Activated CD8-positive, alpha-beta memory T cell treated with anti-CD3 and anti-CD28 coated beads, Interleukin-2, amount 50 U/mL, for 24 hours (primary cell): ENCODE results near the gene STRN4.
"Not testable (repeated sequence)": the region's sequence is repeated elsewhere in the genome, so short reads cannot be mapped to it uniquely, and the experiment has no call there.

Source experiments
- DNase-seq: peaks from one replicate; pipeline ENCODE4 v3.0.0-alpha.2; 2020; ENCODE audit errors: extremely low read depth

Gene STRN4

DNA sequence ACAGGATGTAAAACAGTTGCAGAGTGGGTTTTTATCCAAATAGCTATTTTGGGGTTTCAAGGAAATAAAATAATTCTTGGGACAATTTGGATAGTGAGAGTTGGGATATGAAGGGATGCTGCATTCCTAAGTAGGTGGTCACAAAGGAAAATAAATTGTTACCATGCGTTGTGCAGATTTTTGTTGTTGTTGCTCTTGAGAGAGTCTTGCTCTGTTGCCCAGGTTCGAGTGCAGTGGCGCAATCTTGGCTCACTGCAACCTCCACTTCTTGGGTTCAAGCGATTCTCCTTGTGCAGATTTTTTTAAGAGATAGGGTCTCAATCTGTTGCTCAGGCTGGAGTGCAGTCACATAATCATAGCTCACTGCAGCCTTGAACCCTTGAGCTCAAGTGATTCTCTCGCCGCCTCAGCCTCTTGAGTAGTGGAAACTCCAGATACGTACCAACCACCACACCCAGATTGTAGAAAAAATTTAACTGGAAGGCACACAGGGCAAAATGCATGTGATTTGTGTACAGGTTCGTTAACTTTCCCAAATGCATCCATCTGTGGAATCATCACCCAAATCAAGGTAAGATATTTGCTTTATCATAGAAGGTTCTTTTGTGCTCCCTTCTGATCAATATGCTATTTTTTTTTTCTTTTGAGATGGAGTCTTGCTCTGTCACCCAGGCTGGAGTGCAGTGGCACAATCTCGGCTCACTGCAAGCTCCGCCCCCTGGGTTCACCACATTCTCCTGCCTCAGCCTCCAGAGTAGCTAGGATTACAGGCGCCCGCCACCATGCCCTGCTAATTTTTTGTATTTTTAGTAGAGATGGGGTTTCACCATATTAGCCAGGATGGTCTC is 26.1 kb upstream of the STRN4 start:
- DNase-seq, result no peak

GRCh38 chr19:46768746-46769145 is 22.5 kb upstream of the STRN4 start:
- not testable (repeated sequence) for DNase-seq

GRCh38 chr19:46766569-46767317 is 20.5 kb upstream of the STRN4 start:
- DNase-seq, result no peak

DNA sequence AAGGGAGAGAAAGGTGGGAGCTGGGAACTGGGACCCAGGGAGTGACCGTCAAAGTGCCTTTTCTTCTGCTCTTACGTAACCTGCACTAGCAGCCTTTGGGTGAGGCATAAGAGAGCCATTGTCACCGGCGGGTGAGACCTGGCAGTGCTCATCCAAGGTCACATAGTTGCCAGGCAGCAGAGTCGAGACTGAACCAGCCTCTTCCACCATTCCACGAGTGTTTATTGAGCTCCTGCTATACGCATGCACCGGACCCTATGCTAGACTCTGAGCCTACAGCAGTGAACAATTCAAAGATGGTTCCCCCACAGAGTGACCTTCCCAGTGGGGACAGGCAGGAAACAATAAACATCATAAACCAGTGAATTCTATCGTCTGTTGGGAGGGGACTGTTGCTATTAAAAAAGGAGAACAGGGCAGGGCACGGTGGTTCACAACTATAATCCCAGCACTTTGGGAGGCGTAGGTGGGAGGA is 18.6 kb upstream of the STRN4 start:
- no peak for DNase-seq

GRCh38 chr19:46762245-46762890 is 16.1 kb upstream of the STRN4 start:
- DNase-seq, result no peak

GRCh38 chr19:46761418-46761831 is 15.2 kb upstream of the STRN4 start:
- no peak for DNase-seq

DNA sequence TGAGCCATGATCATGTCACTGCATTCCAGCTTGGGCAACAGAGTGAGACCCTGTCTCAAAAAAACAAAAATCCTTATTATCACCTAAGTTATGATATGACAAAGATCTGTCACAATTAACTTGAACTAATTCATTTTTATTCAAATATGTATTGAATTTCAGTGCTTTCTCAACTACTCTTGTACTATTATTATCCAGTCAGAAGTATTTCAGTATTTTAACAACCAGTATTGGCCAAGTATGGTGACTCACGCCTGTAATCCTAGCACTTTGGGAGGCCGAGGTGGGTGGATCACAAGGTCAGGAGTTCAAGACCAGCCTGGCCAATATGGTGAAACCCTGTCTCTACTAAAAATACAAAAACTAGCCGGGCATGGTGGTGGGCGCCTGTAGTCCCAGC is 14.6 kb upstream of the STRN4 start:
- DNase-seq, result not testable (repeated sequence)

GRCh38 chr19:46760363-46760762 is 14.1 kb upstream of the STRN4 start:
- no peak for DNase-seq

DNA sequence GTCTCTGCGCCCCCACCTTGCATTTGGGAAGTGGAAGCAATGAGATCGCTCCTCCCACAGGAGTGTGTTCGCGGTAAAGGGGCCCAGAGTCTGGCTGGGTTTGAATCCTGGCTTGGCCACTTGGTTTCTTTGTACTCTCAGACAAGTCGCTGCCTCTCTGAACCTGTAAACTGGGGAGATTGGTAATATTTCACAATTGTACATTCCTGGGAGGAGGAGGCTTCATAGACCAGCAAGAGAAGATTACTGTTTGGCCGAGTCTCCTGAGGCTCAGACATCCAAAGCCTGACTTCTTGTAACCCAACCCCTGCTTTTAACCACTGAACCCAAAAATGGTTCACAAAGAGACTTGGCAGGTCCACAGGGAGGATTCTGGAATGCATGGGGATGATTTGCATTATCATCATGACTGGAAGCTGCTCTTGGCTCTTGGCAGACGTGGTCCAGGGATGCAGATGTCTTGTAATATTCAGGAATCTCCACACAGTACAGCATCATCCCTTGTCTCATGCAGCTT is 13.6 kb upstream of the STRN4 start:
- DNase-seq, result no peak

DNA sequence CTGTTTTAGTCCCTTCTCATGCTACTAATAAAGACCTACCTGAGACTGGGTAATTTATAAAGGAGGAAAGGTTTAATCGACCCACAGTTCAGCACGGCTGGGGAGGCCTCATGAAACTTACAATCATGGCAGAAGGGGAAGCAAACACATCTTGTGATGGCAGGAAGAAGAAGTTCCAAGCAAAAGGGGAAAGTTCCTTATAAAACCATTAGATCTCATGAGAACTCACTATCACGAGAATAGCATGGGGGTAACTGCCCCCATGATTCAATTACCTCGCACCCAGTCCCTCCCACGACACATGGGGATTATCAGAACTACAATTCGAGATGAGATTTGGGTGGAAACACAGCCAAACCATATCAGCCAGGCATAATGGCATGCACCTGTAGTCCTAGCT is 13.0 kb upstream of the STRN4 start:
- DNase-seq, result no peak

DNA sequence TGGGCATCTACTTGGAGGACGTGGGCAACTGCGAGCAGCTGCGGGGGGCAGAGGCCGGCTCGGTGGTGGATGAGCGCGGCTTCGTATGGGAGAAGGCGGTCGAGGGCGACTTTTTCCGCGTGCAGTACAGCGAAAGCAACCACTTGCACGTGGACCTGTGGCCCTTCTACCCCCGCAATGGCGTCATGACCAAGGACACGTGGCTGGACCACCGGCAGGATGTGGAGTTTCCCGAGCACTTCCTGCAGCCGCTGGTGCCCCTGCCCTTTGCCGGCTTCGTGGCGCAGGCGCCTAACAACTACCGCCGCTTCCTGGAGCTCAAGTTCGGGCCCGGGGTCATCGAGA is 10.3 kb upstream of the STRN4 start:
- no peak for DNase-seq

- no peak for DNase-seq
Measured at GRCh38 chr19:46755853-46756543, 9.7 kb upstream of the STRN4 start.

GRCh38 chr19:46755077-46755852 is 9.0 kb upstream of the STRN4 start:
- DNase-seq, result no peak

DNA sequence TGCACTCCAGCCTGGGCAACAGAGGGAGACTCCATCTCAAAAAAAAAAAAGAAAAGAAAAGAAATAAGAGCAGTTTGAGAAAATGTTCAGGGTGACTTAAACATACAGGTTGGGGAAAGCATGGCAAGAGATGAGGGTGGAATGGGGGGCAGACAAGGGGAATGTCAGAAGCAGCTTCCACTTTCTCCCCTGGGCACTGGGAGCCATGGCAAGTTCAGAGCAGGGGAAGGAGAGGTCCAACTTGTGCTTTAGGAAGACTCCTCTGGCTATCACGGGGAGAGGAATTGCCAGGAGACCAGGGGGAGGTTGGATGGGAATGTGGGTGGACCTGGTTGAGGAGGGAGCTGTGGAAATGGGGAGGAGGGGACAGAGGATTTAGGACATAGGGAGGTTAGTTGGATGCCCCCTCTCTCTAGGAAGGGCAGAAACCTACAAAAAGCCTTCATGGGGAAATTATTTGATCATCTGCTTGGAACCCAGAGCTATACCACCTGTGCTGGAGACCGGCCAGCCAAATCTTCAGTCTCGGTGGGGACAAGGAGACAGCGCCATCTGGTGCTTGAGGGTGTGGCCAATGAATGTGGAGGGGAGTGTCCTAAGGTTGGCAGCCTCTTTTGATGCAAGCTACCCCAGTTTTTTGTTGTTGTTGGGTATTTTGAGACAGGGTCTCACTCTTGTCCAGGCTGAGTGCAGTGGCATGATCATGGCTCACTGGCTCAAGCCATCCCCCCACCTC is 7.3 kb upstream of the STRN4 start:
- no peak for DNase-seq

- peak; percentile 60 for DNase-seq
Measured at GRCh38 chr19:46748325-46749109, 2.3 kb upstream of the STRN4 start.

DNA sequence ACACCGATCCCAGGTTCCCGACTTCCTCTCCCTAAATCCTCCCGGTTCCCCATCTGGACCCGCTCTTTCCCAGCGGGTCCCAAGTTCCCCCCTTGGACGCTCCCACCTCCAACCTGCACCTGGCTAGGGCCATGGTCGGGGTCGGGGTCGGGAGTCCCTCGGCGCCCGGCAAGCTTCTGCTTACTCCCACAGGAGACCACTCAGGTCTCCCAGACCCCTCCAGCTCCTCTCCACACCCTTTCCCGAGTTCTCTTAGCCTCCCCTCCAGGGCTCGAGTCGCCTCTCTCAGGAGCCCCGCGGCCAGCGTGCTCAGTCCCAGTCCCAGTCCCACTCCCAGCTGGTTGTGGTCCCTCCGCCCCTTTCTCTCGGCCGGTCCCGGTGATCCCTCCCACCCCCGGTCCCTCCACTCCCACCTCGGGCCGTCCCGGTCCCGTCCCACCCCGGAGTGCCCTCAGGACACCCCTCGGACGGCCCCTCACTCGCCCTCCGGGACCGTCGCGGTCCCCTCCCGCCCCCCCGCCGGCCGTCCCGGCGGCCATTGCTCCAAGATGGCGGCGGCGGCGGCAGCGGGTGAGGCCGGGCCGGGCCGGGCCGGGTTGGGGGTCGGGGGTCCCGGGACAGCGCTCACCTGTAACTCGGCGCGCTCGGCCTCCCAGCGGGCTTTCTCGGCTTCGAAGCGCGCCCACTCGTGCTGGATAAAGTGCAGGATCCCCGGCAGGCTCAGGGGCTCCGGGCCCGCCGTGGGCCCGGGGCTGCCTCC is 549 bp downstream of the STRN4 start, which contains the start of gene FKRP:
FKRP (plus strand) TSS at position 537 of the 760 bp plus-strand sequence. CDS start 9,394 bp downstream, outside the sequence.
- no peak for DNase-seq

GRCh38 chr19:46745030-46745429 is 1.2 kb downstream of the STRN4 start:
- no peak for DNase-seq

DNA sequence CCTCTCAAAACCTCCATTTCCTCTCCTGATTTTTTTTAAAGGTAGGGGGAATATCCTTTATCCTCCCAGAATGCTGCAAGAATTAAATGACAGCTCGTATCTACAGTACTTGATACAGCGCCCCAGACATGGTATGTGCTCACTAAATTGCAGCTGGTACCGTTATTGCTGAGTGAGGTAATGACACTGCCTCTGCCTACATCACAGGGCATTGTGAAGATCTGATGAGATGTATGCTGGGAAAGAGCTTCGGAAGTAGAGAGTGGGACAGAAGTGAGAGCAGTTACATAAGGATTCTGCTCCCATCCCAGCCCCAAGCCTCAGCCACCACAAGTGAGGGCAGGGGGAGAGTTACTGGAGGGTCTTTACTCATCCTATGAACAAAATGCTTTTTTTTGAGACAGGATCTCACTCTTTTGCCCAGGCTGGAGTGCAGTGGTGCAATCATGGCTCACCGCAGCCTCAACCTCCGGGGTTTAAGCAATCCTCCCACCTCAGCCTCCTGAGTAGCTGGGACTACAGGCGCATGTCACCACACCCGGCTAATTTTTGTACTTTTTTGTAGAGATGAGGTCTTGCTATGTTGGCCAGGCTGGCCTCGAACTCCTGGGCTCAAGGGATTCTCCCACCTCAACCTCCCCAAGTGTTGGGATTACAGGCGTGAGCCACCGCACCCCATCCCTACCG is 2.1 kb downstream of the STRN4 start:
- no peak for DNase-seq
